ENCODE data around the gene MC1R. TPM values are rescaled to one million over a fixed set of nuclear protein-coding genes. Genes with fewer than 3 reads are reported as not detected.
"Not testable (repeated sequence)": the region's sequence is repeated elsewhere in the genome, so short reads cannot be mapped to it uniquely, and the experiment has no call there.

Gene MC1R
- total RNA-seq, result 5.5 and 5.6 TPM in 2 replicates

- peak within 1 kb of the TSS; percentile 21 for H3K27ac Mint-ChIP-seq
- no peak for DNase-seq (ENCODE audit: low spot score)
- H3K27me3 Mint-ChIP-seq (ENCODE audit: insufficient read depth), result peaks cover 13% of the 10 kb centered on the region
- peaks cover 13% of the 10 kb centered on the region for H3K4me1 Mint-ChIP-seq (ENCODE audit: low read depth)
- intact Hi-C loops (cut with micrococcal nuclease), result no loop called here
- H3K4me3 Mint-ChIP-seq, result peak within 1 kb of the TSS; percentile 60
- no peaks in the 10 kb centered on the region for H3K9me3 Mint-ChIP-seq
- peaks cover 9% of the 10 kb centered on the region for H3K36me3 Mint-ChIP-seq (ENCODE audit: low read depth)
Observed at GRCh38 chr16:89918453-89919347, at the start of gene MC1R. MC1R (plus strand) TSS chr16:89918862; CDS start chr16:89919259, 397 bp downstream.

- H3K4me1 Mint-ChIP-seq (ENCODE audit: low read depth), result peaks cover 7% of the 10 kb centered on the region
- no peak for DNase-seq (ENCODE audit: low spot score)
- intact Hi-C loops (cut with micrococcal nuclease), result loop anchor here (10.0 kb wide), 1 partner anchor 365 kb away; the partner anchor contains the start of gene SPG7
- peaks cover 2% of the 10 kb centered on the region for H3K27me3 Mint-ChIP-seq (ENCODE audit: insufficient read depth)
- no peak overlapping the region for H3K27ac Mint-ChIP-seq
- no peak overlapping the region for H3K4me3 Mint-ChIP-seq
- H3K9me3 Mint-ChIP-seq, result peaks cover under 1% of the 10 kb centered on the region
- H3K36me3 Mint-ChIP-seq (ENCODE audit: low read depth), result peaks cover 14% of the 10 kb centered on the region
Observed at GRCh38 chr16:89869911-89870310, 48.8 kb upstream of the MC1R start.

GRCh38 chr16:89870440-89870839, 48.2 kb upstream of the MC1R start:
- Mint-ChIP-seq H3K27me3 (ENCODE audit: insufficient read depth) (peaks cover 2% of the 10 kb centered on the region), H3K4me1 (ENCODE audit: low read depth) (peaks cover 11% of the 10 kb centered on the region), H3K4me3 (no peak overlapping the region), H3K9me3 (peaks cover 6% of the 10 kb centered on the region), H3K27ac (no peak overlapping the region), H3K36me3 (ENCODE audit: low read depth) (peaks cover 17% of the 10 kb centered on the region)
- intact Hi-C loops (cut with micrococcal nuclease), result loop anchor here (10.0 kb wide), 1 partner anchor 366 kb away; the partner anchor contains the start of gene SPG7
- DNase-seq (ENCODE audit: low spot score), result no peak

GRCh38 chr16:89871895-89872294, 46.8 kb upstream of the MC1R start:
- Mint-ChIP-seq H3K4me1 (ENCODE audit: low read depth) (peaks cover 11% of the 10 kb centered on the region), H3K27me3 (ENCODE audit: insufficient read depth) (peaks cover 2% of the 10 kb centered on the region), H3K4me3 (peak overlapping the region; percentile 90), H3K36me3 (ENCODE audit: low read depth) (peaks cover 17% of the 10 kb centered on the region), H3K9me3 (peaks cover 6% of the 10 kb centered on the region), H3K27ac (no peak overlapping the region)
- DNase-seq (ENCODE audit: low spot score), result no peak
- intact Hi-C loops (cut with micrococcal nuclease), result loop anchor here (1.0 to 10.0 kb wide), 2 partner anchors 312 to 367 kb away; partner anchors contain the start of genes RPL13 and SPG7

GRCh38 chr16:89873109-89873971, 45.3 kb upstream of the MC1R start, which contains the start of gene TCF25:
TCF25 (plus strand) TSS chr16:89873592; CDS start chr16:89873668, 76 bp downstream.
- intact Hi-C loops (cut with micrococcal nuclease), result loop anchor here (1.0 to 10.0 kb wide), 4 partner anchors 9 to 369 kb away; partner anchors contain the start of genes FANCA and SPG7
- H3K9me3 Mint-ChIP-seq, result peaks cover 6% of the 10 kb centered on the region
- peak; percentile 81 for DNase-seq (ENCODE audit: low spot score)
- peaks cover 18% of the 10 kb centered on the region for H3K36me3 Mint-ChIP-seq (ENCODE audit: low read depth)
- peaks cover 2% of the 10 kb centered on the region for H3K27me3 Mint-ChIP-seq (ENCODE audit: insufficient read depth)
- peaks cover 11% of the 10 kb centered on the region for H3K4me1 Mint-ChIP-seq (ENCODE audit: low read depth)
- H3K27ac Mint-ChIP-seq, result peak within 1 kb of the TSS; percentile 99
- H3K4me3 Mint-ChIP-seq, result peak within 1 kb of the TSS; percentile 90

GRCh38 chr16:89873972-89874689, 44.5 kb upstream of the MC1R start:
- H3K27me3 Mint-ChIP-seq (ENCODE audit: insufficient read depth), result peaks cover 2% of the 10 kb centered on the region
- peaks cover 23% of the 10 kb centered on the region for H3K36me3 Mint-ChIP-seq (ENCODE audit: low read depth)
- intact Hi-C loops (cut with micrococcal nuclease), result loop anchor here (1.0 to 10.0 kb wide), 10 partner anchors 10 to 627 kb away; partner anchors contain the start of genes FANCA, SPATA2L, SPG7 and SPIRE2
- H3K4me1 Mint-ChIP-seq (ENCODE audit: low read depth), result peaks cover 11% of the 10 kb centered on the region
- peaks cover 6% of the 10 kb centered on the region for H3K9me3 Mint-ChIP-seq
- peak; percentile 88 for DNase-seq (ENCODE audit: low spot score)
- peak overlapping the region; percentile 90 for H3K4me3 Mint-ChIP-seq
- peak overlapping the region; percentile 99 for H3K27ac Mint-ChIP-seq

GRCh38 chr16:89879123-89879522, 39.5 kb upstream of the MC1R start:
- intact Hi-C loops (cut with micrococcal nuclease), result loop anchor here (10.0 kb wide), 1 partner anchor 374 kb away; the partner anchor contains the start of gene SPG7
- H3K36me3 Mint-ChIP-seq (ENCODE audit: low read depth), result peaks cover 39% of the 10 kb centered on the region
- not testable (repeated sequence) for DNase-seq (ENCODE audit: low spot score)

GRCh38 chr16:89880477-89881367, 37.9 kb upstream of the MC1R start:
- H3K36me3 Mint-ChIP-seq (ENCODE audit: low read depth), result peaks cover 39% of the 10 kb centered on the region
- H3K4me3 Mint-ChIP-seq, result no peak overlapping the region
- H3K9me3 Mint-ChIP-seq, result no peaks in the 10 kb centered on the region
- no peak for DNase-seq (ENCODE audit: low spot score)
- intact Hi-C loops (cut with micrococcal nuclease), result no loop called here
- peaks cover 5% of the 10 kb centered on the region for H3K4me1 Mint-ChIP-seq (ENCODE audit: low read depth)
- H3K27me3 Mint-ChIP-seq (ENCODE audit: insufficient read depth), result no peaks in the 10 kb centered on the region
- no peak overlapping the region for H3K27ac Mint-ChIP-seq

More at GRCh38 chr16:89879123-89879522, 39.5 kb upstream of the MC1R start:
- not testable (repeated sequence) for H3K4me3 Mint-ChIP-seq; H3K27me3 Mint-ChIP-seq (ENCODE audit: insufficient read depth); H3K27ac Mint-ChIP-seq; H3K9me3 Mint-ChIP-seq
- peaks cover 16% of the 10 kb centered on the region for H3K4me1 Mint-ChIP-seq (ENCODE audit: low read depth)

- Mint-ChIP-seq H3K4me1 (ENCODE audit: low read depth) (peaks cover 5% of the 10 kb centered on the region), H3K36me3 (ENCODE audit: low read depth) (peaks cover 42% of the 10 kb centered on the region), H3K27me3 (ENCODE audit: insufficient read depth) (no peaks in the 10 kb centered on the region), H3K9me3 (no peaks in the 10 kb centered on the region), H3K27ac (no peak overlapping the region), H3K4me3 (no peak overlapping the region)
- intact Hi-C loops (cut with micrococcal nuclease), result no loop called here
- DNase-seq (ENCODE audit: low spot score), result no peak
Observed at GRCh38 chr16:89881368-89881730, 37.3 kb upstream of the MC1R start.

- H3K4me3 Mint-ChIP-seq, result no peak overlapping the region
- H3K9me3 Mint-ChIP-seq, result no peaks in the 10 kb centered on the region
- H3K27ac Mint-ChIP-seq, result no peak overlapping the region
- intact Hi-C loops (cut with micrococcal nuclease), result no loop called here
- DNase-seq (ENCODE audit: low spot score), result no peak
- peaks cover 44% of the 10 kb centered on the region for H3K36me3 Mint-ChIP-seq (ENCODE audit: low read depth)
- H3K27me3 Mint-ChIP-seq (ENCODE audit: insufficient read depth), result no peaks in the 10 kb centered on the region
- H3K4me1 Mint-ChIP-seq (ENCODE audit: low read depth), result peaks cover 5% of the 10 kb centered on the region
Observed at GRCh38 chr16:89883346-89884040, 35.2 kb upstream of the MC1R start.

- Mint-ChIP-seq H3K36me3 (ENCODE audit: low read depth) (peaks cover 42% of the 10 kb centered on the region), H3K4me1 (ENCODE audit: low read depth) (peaks cover 5% of the 10 kb centered on the region), H3K27ac (no peak overlapping the region), H3K27me3 (ENCODE audit: insufficient read depth) (no peaks in the 10 kb centered on the region), H3K4me3 (no peak overlapping the region), H3K9me3 (no peaks in the 10 kb centered on the region)
- intact Hi-C loops (cut with micrococcal nuclease), result no loop called here
- DNase-seq (ENCODE audit: low spot score), result no peak
Observed at GRCh38 chr16:89884041-89884421, 34.6 kb upstream of the MC1R start.
